K562 (cell line): ENCODE results near the gene SNAI1. TPM values are rescaled to one million over a fixed set of nuclear protein-coding genes. Genes with fewer than 3 reads are reported as not detected.

Source experiments
- DPF2 ChIP-seq: fragments of 450-650 bp; IDR thresholded peaks from 2 replicates; pipeline ENCODE4 v1.6.1; 2016
- FOXM1 ChIP-seq, 2 experiments: fragments of 450-650 bp in 1 of 2; sonication (generic) in 1 of 2; formaldehyde crosslinking in 1 of 2; IDR thresholded peaks; 2 replicates each; pipeline versions ENCODE4 v1.6.1 to v1.9.0; 2017 to 2022; ENCODE audit warnings: low read depth in 2 of 2, mild to moderate bottlenecking in 2 of 2, missing genetic modification reagents in 1 of 2, moderate library complexity in 1 of 2
- HDAC8 ChIP-seq: fragments of 450-650 bp; IDR thresholded peaks from 2 replicates; pipeline ENCODE4 v1.6.1; 2016; ENCODE audit warnings: mild to moderate bottlenecking, missing genetic modification characterization, moderate library complexity, missing compliant biosample characterization
- MTF1 ChIP-seq: fragments of 250-450 bp; sonication (Bioruptor Pico); IDR thresholded peaks from 2 replicates; pipeline ENCODE4 v1.9.0; 2021; ENCODE audit warnings: moderate library complexity, mild to moderate bottlenecking, inconsistent platforms, borderline replicate concordance
- RBFOX2 ChIP-seq: fragments of 200-400 bp; formaldehyde crosslinking; IDR thresholded peaks from 2 replicates; pipeline ENCODE4 v1.6.1; 2017; ENCODE audit warnings: low read depth, mild to moderate bottlenecking, low read length, moderate library complexity
- SP1 ChIP-seq: sonication (generic); formaldehyde crosslinking; IDR thresholded peaks from 2 replicates; pipeline ENCODE4 v1.8.1; 2022; ENCODE audit warnings: mild to moderate bottlenecking, missing genetic modification reagents
- SUPT5H ChIP-seq: fragments of 450-650 bp; IDR thresholded peaks from 2 replicates; pipeline ENCODE4 v1.6.1; 2016
- ZNF764 ChIP-seq: fragments of 250-450 bp; sonication (Bioruptor Pico); IDR thresholded peaks from 2 replicates; pipeline ENCODE4 v1.4.0; 2020; ENCODE audit warnings: low read depth, mild to moderate bottlenecking, moderate library complexity
- polyA plus RNA-seq, 8 experiments: library from polyadenylated mRNA; depleted of rRNA in 4 of 8; stranded (reverse) in 5 of 8; unstranded in 3 of 8; fragments of >200 nt; fragmentation: Nextera tagmentation in 2 of 8; fragmentation: Illumina TruSeq in 1 of 8; extraction: Ambion mirVana in 2 of 8; extraction: Trizol in 1 of 8; gene quantifications; 2 replicates each; pipeline versions ENCODE4 v1.2.1 to v1.2.3, GENCODE V29; 2011 to 2014; ENCODE audit warnings: inconsistent platforms in 1 of 8, missing spikeins in 1 of 8
- total RNA-seq, 7 experiments: library from RNA; depleted of rRNA in 6 of 7; stranded (reverse); fragments of >200 nt in 6 of 7; fragmentation: Illumina TruSeq in 2 of 7; extraction: Trizol in 2 of 7; gene quantifications; 2 replicates each; pipeline versions ENCODE4 v1.2.1 to v1.2.3, GENCODE V29; 2011 to 2021; ENCODE audit warnings: low replicate concordance in 1 of 7
- TF ChIP-seq, protein P1 (sequence below), 2 experiments: fragments of 450-650 bp; conservative IDR thresholded peaks; 2 replicates each; pipeline ENCODE4 v1.6.1; 2017; ENCODE audit warnings: mild to moderate bottlenecking in 2 of 2, moderate library complexity in 2 of 2
- TF ChIP-seq, protein P2 (sequence below), 2 experiments: IDR thresholded peaks; 2 replicates each; pipeline ENCODE4 v1.6.1; 2012; ENCODE audit warnings: improper control_type of control experiment in 2 of 2, low read depth in 2 of 2, low read length in 2 of 2, borderline replicate concordance in 1 of 2
- TF ChIP-seq, protein P3 (sequence below), 2 experiments: fragments of 200-800 bp in 1 of 2; sonication (Bioruptor generic) in 1 of 2; sonication (generic) in 1 of 2; formaldehyde crosslinking in 1 of 2; IDR thresholded peaks in 1 of 2; conservative IDR thresholded peaks in 1 of 2; 2 replicates each; pipeline versions ENCODE4 v1.5.0 to v1.6.1; 2016 to 2020; ENCODE audit warnings: missing compliant biosample characterization in 1 of 2, missing genetic modification characterization in 1 of 2, missing genetic modification reagents in 1 of 2

Gene SNAI1
- total and polyA plus RNA-seq, 9 of the 15 experiments (the other 6 are each of a cell fraction or from before 2014, with no cell fraction given): 0.32 to 11.6 (median 2.0) TPM

DNA sequence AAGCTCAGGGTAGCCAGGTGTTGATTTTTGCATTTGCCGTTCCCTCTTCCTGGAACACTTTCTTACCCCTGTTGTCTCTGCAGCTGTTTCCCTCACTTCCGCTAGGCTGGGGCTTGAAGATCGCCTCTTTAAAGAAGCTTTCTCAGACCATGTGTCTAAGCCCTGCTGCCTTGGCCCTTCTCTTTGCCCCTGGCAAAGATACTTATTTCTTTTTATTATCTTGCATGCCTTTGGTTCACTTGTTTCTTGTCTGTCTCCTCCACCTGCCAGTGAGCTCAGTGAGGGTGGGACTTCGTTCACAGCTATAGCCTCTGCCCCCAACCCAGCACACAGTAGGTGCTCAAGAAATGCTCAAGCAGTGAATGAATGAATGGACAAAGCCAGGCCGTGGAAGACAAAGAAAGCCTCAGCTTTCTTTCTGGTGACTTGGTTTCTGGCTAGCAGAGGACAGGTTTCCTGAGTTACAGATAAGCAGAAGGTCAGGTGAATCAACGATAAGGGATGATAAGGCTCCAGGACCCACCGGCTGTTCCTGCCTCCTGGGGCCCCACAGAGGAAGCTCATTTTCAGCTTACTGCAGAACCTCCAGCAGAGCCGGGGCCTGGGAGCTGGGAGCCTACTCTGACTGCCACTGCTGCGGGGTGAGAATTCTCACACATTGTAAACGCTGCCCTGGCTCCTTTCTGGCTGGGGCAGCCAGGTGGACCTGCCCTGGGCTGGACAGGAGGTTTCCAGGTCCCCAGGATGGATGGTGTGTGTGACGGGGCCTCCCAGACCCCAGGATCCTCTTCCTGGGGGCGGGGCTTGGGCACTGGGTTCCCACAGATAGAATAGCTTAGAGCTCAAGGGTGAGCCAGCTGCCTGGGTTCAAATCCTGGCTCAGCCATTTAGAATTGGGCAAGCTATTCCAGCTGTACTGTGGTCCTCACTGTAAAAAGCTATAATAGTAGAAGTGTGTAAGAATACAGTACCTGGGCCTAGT is 29.8 kb downstream of the SNAI1 start (continued):
- TF ChIP-seq, protein P1, sequence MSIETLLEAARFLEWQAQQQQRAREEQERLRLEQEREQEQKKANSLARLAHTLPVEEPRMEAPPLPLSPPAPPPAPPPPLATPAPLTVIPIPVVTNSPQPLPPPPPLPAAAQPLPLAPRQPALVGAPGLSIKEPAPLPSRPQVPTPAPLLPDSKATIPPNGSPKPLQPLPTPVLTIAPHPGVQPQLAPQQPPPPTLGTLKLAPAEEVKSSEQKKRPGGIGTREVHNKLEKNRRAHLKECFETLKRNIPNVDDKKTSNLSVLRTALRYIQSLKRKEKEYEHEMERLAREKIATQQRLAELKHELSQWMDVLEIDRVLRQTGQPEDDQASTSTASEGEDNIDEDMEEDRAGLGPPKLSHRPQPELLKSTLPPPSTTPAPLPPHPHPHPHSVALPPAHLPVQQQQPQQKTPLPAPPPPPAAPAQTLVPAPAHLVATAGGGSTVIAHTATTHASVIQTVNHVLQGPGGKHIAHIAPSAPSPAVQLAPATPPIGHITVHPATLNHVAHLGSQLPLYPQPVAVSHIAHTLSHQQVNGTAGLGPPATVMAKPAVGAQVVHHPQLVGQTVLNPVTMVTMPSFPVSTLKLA (conservative IDR thresholded peaks at IDR 0.05): peak in 1 of 2 experiments; percentile 37; a peak in 2 of 4 replicates
- TF ChIP-seq RBFOX2: peak; percentile 58
- TF ChIP-seq, protein P2, sequence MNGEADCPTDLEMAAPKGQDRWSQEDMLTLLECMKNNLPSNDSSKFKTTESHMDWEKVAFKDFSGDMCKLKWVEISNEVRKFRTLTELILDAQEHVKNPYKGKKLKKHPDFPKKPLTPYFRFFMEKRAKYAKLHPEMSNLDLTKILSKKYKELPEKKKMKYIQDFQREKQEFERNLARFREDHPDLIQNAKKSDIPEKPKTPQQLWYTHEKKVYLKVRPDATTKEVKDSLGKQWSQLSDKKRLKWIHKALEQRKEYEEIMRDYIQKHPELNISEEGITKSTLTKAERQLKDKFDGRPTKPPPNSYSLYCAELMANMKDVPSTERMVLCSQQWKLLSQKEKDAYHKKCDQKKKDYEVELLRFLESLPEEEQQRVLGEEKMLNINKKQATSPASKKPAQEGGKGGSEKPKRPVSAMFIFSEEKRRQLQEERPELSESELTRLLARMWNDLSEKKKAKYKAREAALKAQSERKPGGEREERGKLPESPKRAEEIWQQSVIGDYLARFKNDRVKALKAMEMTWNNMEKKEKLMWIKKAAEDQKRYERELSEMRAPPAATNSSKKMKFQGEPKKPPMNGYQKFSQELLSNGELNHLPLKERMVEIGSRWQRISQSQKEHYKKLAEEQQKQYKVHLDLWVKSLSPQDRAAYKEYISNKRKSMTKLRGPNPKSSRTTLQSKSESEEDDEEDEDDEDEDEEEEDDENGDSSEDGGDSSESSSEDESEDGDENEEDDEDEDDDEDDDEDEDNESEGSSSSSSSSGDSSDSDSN (IDR thresholded peaks at IDR 0.05; ENCODE audit: borderline replicate concordance in 1 of 2, low read depth in 2 of 2, low read length in 2 of 2): 0 out of 4 replicates have a peak, but pooled peaks of 1 of the 2 experiments have one; percentile 56
- TF ChIP-seq, protein P3, sequence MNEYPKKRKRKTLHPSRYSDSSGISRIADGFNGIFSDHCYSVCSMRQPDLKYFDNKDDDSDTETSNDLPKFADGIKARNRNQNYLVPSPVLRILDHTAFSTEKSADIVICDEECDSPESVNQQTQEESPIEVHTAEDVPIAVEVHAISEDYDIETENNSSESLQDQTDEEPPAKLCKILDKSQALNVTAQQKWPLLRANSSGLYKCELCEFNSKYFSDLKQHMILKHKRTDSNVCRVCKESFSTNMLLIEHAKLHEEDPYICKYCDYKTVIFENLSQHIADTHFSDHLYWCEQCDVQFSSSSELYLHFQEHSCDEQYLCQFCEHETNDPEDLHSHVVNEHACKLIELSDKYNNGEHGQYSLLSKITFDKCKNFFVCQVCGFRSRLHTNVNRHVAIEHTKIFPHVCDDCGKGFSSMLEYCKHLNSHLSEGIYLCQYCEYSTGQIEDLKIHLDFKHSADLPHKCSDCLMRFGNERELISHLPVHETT (CRISPR knock-in tag; conservative IDR thresholded peaks at IDR 0.05 in 1 of 2, IDR thresholded peaks at IDR 0.05 in 1 of 2): 0 out of 4 replicates have a peak, but pooled peaks of 1 of the 2 experiments have one; percentile 49
- no peak for TF ChIP-seq MTF1 (CRISPR knock-in tag)
- no peak for TF ChIP-seq ZNF764
- no peak for TF ChIP-seq HDAC8 (tag)
- TF ChIP-seq SP1 (CRISPR knock-in tag): 0 out of 2 replicates have a peak, but pooled peaks have one; percentile 23
- no peak for TF ChIP-seq SUPT5H
- peak; percentile 93 for TF ChIP-seq DPF2
- TF ChIP-seq FOXM1 (IDR thresholded peaks at IDR 0.05; ENCODE audit: low read depth): peak; percentile 72
- no peak for TF ChIP-seq FOXM1 (CRISPR knock-in tag; IDR thresholded peaks at IDR 0.05; ENCODE audit: low read depth)
